GM18498 (cell line): Measurements from ENCODE around the gene COL13A1.

Experiments used
- ATAC-seq: cut with Tn5 transposase; IDR thresholded peaks from one replicate; pipeline ENCODE4 v1.9.1; 2021; ENCODE audit warnings: mild to moderate bottlenecking, moderate library complexity; ENCODE audit not compliant: unreplicated experiment

COL13A1 gene

DNA sequence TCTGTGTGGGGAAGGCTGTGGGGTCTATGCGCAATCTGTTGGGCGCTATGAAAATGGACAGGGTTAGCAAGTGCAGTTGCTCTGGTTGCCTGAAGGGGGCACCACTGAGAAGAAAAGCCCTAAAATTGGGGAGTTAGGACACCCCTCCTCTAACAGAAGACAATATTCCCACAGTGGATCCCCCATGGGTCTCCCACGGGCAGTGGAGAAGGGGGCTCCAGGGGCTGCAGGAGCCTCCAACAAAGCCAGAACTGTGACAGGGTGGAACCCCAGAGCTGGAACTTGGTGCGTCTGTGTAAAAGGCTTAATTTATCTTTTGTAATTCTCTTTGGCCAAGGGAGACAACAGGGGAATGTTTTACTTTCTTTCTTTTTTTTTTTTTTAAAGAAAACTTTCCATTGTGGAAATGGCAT, 12.5 kb upstream of the COL13A1 start:
- no peak for ATAC-seq

DNA sequence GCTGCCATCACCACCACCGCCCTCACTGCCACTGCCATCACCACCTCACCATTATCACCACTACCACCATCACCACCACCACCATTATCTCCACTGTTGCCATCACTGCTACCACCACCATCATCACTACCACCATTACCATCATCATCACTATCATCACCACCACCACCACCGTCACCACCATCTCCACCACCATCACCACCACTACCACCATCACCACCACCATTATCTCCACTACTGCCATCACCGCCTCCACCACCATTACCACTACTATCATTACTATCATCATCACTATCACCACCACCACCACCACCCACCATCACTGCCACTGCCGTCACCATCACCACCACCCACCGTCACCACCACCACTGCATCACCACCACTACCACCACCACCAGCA, 9.9 kb upstream of the COL13A1 start:
- ATAC-seq: no peak

DNA sequence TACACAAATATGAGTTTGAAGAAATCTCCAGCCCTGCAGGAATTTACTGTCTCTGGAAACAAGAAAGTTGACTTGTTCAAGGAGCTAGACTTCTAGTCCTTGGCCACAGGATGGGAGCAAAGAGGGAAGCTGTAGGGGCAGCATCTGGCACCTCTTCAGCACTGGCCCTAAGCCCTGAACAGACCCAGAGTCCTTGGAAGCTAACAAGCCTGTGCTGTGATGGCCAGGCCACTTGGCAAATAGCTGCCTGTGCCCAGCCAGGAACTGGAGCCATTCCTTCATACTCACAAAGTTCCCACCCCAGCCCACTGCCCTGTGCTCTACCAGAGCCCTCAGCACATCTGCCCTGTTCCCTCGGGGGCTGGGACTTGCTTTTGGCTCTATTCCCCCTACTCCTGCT, 9.4 kb upstream of the COL13A1 start:
- no peak for ATAC-seq

DNA sequence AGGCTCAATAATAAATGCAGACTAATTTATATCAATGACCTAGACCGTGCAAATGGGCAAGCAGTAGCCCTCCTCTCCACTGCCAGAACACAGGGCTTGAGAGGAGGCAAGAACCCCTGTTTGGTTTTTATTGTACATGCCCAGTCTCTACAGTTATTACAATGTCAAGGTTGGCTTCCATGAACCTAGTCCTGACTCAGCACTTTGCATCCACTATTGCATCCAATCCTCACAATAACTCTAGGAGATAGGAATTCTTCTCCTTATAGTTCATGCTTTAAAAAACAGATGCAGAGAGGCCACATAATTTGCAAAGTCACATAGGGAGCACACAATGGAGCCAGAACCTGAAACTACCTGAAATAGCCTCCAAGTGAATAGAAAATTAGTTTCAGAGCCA, 7.0 kb upstream of the COL13A1 start:
- no peak for ATAC-seq

DNA sequence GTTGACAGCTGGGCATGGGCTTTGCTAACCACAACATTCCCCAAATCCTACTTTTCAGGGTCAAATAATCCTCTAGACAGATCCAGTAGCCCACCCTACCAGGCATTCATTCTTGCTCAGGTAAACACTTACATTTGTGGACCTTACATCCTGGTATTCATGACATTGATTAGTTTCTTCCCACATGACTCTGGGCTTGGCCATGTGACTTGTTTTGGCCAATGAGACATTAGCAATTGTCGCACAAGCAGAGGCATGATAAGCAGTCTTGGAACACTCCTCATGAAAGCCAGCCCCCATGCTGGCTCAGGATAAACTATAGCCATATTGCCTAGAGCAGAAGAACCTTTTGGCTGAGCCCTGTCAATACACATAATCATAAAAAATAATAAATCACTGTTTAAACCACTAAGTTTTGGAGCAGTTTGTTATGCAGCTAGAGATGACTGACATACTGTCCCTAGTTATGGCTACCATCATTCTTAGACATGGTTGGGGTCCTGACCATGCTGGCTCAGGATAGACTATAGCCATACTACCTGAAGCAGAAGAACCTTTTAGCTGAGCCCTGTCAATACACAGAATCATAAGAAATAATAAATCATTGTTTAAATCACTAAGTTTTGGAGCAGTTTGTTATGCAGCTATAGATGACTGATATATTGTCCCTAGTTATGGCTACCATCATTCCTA, 6.3 kb upstream of the COL13A1 start:
- ATAC-seq: no peak

DNA sequence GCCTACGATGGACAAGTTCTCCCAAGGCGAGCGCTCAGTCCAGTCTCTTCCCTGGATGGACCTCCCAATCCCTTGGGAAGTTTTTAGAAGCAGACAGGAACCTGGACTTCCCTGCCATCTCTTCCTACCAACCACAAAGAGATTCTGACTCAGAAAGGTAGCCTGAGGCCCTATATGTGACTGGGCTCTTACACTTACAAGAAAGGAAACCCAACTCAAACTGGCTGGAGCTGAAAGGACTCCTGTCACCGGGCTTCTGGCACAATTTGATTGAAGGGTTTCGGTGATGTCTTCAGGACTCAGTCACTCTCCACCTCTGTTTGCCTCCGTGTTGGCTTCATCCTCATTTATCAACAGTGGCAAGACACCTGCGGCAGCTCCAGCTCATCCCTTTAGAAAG, 3.7 kb upstream of the COL13A1 start:
- no peak for ATAC-seq

DNA sequence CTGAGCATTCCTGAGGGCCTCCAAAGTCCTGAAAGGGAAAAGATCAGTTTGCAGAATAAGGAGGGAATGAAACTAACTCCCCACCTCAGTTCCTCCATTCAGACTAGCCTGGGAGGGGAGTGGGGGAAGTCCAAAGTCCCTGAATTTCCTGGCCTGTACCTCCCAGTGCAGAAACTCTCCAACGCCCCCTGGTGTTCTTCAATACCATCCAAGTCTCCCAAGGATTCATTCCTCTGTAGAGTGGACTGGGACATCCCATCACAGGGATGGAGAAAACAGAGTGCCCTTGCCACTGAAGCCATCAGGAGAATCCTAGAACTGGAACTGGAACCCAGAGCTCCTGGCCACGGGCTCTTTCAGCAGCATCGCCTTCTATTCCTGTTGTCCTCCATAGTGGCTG, 1.6 kb upstream of the COL13A1 start:
- no peak for ATAC-seq

DNA sequence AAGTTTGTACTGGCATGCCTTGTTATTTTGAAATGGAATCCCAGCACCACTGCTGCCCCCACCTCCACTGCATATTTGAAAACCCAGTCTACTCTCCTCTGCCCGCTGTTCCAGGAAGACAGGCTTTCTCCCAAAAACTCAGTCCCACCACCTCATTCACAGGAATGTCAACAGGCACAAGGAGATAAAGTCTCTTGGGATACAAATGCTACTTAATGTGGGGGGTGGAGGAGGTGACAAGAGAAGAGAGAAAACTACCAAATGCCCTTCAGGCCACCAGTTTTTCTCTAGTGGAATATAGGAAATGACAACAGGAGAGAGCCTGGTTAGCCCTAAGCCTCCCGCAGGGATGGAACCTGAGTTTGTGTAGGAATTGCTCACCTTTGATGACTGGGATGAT, 1.0 kb upstream of the COL13A1 start:
- no peak for ATAC-seq

DNA sequence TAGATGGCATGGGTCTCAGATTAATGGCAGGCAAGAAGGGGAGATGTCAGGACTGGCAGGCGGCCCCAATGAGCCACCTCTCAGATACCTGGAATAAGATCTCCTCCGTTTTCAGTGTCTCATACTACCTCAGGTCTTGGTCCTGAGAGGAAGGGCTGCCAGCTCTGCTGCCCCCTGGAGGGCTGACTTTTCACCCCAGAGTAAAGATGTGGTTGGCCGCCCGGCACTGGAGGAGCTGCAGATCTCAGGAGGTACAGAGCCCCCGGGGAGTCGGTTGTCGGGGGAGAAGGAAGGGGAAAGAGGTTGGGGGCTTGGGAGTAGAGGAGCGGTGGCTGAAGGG, 642 bp upstream of the COL13A1 start:
- no peak for ATAC-seq

DNA sequence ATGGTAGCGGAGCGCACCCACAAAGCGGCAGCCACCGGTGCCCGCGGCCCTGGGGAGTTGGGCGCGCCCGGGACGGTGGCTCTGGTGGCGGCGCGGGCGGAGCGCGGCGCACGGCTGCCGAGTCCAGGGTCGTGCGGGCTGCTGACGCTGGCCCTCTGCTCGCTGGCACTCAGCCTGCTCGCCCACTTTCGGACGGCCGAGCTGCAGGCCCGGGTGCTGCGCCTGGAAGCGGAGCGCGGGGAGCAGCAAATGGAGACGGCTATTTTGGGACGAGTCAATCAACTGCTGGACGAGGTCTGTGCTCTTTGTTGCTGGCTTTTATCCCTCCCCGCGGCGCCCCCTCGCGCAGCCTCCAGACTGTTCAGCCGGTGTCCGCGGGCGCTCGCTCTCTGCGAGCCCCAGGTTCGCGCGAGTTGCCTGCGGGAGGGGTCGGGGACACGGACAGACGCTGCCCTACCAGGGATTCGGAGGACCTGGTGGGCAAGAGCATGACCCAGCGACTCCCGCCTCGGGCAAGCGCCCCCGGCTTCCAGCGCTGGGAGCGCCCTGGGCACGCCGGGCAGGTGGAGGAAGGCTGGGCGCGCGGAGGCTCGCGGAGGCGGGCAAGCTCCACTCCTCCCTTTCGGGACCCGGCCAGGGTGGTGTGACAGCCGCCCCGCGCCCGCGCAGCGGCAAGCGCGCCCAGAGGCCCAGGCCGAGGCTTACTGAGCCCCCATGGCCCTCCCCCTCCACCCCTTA, 887 bp downstream of the COL13A1 start:
- ATAC-seq: no peak

DNA sequence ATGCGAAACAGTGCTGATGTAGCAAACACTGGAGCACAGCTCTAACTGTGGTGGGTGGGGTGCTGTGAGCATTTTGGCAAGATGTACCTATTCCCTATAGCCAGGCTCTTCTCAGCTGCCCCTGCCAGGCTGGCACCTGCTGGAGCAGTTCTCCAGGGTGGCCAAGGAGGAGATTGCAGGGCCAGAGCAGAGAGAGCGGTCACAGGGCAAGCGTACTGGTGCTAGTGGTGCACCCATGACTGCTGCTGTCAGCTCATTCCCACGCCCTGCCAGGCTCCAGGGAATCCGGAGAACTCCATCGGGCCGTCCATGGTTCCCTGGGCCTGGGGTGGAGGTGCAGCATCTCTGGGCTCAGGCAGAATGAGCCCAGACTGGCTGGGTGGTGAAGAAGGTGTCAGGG, 2.1 kb downstream of the COL13A1 start:
- ATAC-seq: no peak

DNA sequence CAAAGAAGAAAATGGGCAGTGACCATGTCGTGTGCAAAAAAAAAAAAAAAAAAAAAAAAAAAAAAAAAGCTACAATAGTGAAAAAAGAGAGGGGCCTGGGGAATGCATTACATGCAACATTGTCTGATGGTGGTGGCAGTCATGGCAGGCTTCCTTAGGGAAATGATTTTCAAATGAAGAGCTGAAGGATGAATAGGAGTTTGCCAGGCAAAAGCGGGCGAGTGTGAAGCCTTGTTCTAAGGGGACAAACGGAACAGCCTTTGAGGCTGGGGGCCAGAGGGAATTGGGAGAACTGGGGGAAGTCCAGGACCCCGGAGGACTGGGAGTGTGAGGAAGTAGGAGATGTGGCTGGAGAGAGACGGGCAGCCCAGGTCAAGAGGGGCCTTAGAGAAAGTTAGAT, 3.1 kb downstream of the COL13A1 start:
- ATAC-seq: no peak

DNA sequence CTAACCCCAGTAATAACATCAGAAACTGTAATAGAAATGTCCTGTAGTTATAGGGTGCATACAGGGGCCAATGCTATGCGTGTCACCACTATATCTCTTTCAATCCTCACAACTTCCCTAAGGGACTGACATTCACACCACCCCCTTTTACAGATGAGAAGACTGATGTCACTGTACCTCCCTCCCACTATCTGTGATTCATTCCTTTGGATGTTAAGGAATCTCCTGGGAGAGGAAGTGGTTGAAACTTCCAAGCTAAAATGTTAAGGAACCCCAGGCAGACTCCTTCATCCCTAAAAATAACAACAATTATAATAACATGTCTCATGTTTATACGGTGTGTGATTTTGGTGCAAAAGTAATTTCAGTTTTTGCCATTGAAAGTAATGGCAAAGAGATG, 5.4 kb downstream of the COL13A1 start:
- ATAC-seq: no peak

DNA sequence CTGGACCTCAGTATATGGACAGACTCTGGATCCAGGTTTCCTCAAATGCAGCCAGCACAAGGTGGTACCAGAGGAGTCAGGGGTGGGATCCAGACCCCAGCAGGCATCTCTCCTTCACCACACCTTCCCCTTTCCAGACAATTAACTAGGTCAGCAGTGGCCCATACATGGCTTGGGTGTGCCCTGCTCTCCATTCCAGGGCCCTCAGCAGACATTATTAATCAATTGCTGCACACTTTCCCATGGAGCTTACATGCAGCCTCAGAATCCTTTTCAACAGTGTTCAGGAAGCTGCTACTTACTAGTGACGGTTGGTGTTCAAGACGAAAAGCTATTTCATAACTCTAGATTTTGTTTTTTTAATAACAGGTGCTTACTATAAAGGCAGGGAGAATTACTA, 6.0 kb downstream of the COL13A1 start:
- ATAC-seq: no peak

DNA sequence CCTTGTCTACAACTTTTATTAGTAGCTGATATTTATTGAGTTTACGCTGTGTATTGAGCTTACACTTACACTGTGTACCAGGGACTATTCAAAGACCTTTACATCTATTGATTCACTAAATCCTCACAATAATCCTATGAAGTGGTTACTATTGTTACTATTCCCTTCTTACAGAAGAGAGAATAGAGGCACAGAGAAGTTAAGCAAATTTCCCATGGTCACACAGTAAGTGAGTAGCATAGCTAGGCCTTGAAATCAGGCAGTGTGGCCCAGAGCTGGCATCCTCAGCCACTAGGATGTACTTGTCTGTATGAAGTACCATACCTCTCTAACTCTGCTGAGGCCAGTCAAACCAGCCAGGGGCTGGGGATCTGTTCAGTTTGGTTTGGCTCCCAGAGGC, 7.6 kb downstream of the COL13A1 start:
- no peak for ATAC-seq

DNA sequence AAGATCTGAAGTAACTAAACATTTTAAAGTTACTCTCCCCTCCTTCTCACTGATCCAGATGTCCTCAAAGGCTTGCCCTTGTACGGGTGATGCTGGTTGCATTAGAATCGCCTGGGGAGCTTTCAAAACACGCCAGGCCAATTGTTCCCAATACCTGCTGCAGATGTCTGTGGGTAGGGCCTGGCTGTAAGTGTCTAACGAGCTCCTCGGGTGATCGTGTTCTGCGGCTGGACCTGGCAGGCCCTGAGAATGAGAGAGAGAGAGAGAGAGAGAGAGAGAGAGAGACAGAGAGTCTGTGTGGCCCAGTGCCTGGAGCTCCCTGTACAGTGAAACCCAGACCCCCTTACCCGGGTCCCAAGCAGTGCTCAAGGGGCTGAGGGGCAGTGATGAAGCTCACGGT, 8.4 kb downstream of the COL13A1 start:
- ATAC-seq: no peak

DNA sequence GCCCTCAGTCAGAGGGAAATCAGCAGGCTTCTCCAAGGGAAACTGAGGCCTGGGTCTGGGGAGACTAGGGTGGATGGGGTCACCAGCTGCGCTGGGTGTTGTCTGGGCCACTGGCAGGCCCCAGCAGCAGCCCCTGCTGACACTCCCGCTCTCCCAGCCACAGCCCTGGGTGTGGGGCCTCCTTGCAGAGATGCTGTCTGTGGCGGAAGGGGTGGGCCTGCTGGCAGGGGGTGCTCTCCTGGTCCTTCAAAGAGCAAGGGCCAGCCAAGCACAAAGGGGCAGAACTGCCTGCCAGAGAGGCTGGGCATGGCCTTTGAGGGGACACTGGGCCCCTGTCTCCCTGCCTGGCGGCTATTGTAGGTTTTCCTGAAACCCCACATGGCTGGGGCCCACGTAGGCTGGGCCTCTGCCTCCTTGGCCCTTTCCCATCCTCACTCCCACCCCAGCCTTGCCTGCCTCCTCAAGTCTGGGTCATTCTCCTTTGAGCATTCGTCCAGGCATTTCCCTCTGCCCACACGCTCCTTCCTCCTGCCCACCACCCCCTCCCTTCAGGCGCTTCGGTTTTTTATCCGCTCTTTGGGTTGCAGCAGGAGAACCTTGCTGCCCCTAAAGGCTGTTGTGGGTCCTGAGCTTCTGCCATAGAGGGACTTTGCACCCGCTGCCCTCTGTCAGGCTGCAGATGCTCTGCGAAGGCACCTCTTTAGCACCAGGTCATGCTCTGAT, 9.1 kb downstream of the COL13A1 start:
- no peak for ATAC-seq

DNA sequence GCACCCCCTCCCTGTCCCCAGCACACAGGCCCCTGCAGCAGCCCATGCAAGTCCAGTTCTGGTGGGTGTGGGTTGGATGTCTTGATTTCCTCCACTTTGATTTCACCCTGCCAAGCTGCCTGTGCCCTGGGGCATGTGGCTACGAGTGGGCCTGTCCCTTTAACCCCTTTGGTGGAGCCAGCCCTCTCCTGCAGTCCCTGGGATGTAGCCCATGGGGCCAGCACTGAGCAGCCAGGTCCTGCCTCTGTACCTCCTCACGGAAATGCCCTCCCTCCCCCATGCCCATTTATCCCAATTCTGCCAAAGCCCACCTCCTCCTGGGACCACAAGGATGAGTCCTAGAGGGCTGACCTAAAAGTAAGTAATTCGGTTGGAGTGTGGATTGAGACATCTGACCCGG, 11.9 kb downstream of the COL13A1 start:
- ATAC-seq: no peak

DNA sequence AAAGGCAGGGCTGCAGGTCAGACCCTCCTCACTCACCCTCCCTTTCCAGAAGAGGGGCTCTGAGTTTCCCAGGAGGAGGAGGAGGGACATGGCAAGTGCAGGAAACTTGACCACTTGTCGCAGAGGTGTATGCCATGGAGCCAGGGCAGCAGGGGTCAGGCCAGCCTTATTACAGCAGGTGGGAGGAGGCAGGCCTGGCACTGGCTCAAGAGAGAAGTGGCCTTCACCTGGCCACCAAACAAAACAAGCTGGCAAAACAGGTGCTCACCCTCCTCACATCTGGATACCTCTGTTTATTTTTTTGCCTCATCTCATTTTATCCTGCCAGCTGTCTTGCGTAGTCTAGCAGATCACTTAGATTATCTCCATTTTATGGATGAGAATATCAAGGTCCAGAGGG, 12.5 kb downstream of the COL13A1 start:
- no peak for ATAC-seq

DNA sequence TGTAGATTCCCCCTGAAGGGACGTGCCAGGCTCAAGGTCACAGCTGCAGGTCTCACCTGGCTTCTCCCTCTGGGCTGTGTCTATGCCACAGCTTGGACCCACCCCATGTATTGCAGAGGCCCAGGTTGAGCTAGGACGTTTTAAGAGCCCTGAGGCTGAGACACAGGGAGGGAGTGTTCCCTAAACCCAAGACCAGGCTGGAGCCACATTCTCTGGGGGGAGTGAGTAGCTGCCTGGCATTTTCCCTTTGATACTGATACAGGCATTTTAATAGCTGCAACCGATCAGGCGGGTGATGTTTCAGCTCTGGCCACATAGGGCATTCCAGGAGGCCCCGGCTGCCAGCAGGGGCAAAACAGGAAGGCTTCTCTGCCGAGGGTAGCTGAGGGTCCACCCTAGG, 13.4 kb downstream of the COL13A1 start:
- no peak for ATAC-seq

DNA sequence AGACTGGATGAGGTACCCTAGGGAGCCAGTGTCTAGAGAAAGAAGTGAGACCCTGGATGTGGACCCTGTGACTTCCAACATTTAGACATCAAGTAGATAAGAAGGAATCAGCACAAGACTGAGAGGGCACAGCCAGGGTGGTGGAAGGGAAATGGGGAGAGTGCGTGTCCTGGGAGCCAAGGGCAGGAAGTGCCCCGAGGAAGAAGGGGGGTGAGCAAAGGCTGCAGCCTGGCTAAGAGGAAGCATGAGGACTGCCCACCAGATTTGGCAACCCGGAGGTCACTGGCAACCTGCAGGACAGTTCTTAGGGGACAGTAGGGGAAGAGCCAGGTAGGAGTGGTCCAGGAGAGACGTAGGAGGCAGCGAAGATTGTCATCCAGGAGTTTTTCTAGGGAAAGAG, 14.8 kb downstream of the COL13A1 start:
- no peak for ATAC-seq

DNA sequence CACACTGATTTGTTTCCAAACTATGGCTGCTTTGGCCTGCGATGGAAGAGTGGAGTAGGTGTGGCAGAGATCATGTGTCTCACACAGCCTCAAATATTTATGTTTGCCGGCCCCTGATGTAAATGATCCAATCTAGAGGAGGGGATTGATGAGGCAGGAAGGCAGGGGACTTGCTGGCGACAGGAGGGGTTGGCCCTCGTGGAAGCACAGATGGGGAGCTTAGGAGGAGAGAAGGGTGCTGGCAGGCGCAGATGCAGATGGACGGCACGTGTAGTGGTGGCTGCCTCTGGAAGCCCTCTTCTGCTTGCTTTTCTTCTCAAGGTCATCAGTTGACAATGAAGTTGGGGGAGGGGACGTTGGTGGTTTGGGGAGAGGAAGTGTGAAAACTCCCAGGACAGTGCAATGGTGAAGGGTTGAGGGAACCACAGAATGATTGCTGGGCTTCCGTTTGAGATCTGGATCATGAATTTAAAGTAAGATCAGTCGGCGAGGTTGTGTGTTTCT, 15.4 kb downstream of the COL13A1 start:
- ATAC-seq: no peak
